Suppressor macrophage (primary cell): ENCODE data around the gene BIRC6.
A peak's percentile ranks its signal among the peaks of the same experiment; 100 is the strongest.
"Not testable (repeated sequence)": the region's sequence is repeated elsewhere in the genome, so short reads cannot be mapped to it uniquely, and the experiment has no call there.

Experiments used
- DNase-seq, 4 experiments: peaks; one replicate each; pipeline ENCODE4 v3.0.0-alpha.2; 2020 to 2022
- total RNA-seq, 17 experiments: gene quantifications; one replicate each; lab custom pipeline; 2026; ENCODE audit warnings: mixed read lengths in 6 of 17, inconsistent platforms in 3 of 17; lab: John Stamatoyannopoulos, UW

BIRC6 gene
- total RNA-seq, result 175 to 539 (median 389) reads per million in 17 experiments

- peak; percentile 99 to 100 (median 99) for DNase-seq
Measured at GRCh38 chr2:32356681-32357317, at the start of gene BIRC6. Gene BIRC6, plus strand, starts transcription at chr2:32357023. Its CDS starts 139 bp downstream, at chr2:32357162.

GRCh38 chr2:32310577-32310976 lies 46.2 kb upstream of the BIRC6 start:
- no peak for DNase-seq

DNA sequence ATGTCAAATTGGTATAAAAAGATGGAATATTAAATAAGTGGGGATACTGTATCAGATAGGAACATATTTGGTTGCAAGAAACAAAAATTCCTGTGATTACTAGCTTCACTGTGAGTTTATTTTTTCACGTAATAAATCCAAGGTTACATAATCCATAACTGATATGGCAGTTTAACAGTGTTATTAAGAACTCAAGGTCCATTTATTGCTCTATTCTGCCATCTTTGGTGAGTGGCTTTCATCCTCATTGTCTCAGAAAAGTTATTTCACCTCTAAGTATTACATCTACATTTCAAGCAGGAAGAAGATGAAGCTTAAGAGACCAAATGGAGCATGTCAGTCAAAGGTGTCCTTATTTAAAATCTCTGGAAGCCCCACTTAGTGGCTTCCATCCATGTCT lies 41.9 kb upstream of the BIRC6 start:
- DNase-seq, result no peak

DNA sequence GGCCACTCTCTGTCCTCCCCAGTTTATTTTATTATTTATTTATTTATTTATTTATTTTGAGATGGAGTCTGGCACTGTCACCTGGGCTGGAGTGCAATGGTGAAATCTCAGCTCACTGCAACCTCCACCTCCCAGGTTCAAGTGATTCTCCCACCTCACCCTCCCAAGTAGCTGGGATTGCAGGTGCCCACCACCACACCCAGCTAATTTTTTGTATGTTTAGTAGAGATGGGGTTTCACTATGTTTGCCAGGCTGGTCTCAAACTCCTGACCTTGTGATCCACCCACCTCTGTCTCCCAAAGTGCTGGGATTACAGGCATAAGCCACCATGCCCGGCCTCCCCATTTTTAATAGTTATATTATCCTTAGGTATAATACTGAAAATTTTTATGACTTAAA lies 28.1 kb upstream of the BIRC6 start:
- DNase-seq, result not testable (repeated sequence)

DNA sequence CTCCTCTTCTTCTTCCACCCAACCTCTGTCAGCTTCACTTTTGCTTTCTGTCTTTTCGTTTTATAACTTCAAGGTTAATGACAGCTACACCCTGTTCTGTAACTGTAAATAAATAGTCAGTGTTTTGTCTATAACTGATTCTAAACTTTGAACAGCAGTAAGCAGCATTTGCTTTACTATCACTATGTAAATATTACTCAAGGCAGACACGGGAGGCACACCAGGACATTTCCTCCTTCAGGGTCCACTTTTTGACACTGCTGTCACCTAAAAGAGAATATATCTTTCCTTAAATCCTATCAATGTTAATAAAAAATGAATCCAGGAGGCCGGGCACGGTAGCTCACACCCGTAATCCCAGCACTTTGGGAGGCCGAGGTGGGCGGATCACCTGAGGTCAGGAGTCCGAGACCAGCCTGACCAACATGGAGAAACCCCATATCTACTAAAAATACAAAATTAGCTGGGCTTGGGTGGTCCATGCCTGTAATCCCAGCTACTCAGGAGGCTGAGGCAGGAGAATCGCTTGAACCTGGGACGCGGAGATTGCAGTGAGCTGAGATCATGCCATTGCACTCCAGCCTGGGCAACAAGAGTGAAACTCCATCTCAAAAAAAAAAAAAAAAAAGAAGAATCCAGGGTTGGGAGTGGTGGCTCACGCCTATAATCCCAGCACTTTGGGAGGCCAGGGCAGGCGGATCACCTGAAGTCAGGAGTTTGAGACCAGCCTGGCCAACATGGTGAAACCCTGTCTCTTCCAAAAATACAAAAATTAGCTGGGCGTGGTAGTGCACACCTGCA lies 27.4 kb upstream of the BIRC6 start:
- not testable (repeated sequence) for DNase-seq

DNA sequence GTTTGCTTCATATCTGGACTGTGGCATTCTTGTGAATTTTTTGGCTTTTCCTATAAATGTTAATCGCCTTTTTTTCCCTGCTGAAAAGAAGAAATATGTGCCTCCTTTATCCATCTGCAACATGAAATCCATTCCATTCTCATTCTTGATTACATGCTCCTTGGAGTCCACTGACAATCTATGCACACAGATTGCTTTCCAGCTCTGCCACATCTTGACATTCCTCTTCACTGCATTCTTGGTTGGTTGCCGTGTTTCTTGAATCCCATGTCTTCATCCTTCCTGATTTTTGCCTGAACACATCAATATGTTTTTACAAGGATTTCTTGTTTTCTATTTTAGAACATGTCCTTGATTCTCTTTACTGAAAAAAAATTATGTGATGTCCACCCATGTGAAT lies 26.7 kb upstream of the BIRC6 start:
- DNase-seq, result no peak

DNA sequence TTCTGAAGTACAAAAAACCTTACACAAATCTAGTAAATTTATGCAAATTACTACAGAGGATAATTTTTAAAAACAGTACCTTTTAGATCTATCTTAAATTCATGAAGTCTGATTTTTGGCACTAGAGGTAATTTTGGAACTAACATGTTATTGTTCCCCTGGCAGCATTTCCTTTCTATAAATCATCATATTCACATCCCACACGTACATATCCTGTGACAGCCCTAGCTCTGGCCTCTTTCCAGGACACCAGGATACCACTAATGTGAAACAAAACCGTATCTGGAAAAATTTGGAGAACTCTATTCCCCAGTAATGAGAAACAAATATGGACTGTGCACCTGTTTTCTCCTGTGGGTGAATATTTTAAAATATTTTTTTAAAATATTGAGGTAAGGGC lies 14.0 kb upstream of the BIRC6 start:
- peak in 1 of 4 experiments; percentile 6 for DNase-seq

GRCh38 chr2:32350797-32351196 lies 6.0 kb upstream of the BIRC6 start:
- not testable (repeated sequence) for DNase-seq

GRCh38 chr2:32355976-32356680 lies 695 bp upstream of the BIRC6 start:
- no peak for DNase-seq

GRCh38 chr2:32357318-32358110 lies 691 bp downstream of the BIRC6 start:
- DNase-seq, result peak; percentile 23 to 56 (median 42)

DNA sequence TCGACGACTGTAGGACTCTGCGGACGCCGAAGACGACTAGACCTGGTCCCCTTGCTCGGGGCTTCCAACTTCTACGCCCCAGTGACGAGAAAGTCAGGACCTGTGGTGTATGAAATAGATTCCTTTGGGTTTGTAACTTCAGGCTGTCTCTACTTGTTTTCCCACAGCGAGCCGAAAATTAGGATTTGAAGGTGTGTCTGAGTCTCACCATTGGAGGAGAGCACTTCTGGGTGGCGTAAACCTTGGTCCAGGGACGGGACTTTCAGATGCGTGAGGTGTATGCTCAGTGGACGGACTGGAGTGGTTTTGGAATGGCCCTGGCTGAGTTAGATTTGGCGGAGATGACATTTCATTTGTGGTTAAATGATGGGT lies 1.3 kb downstream of the BIRC6 start:
- DNase-seq, result peak in 2 of 4 experiments; percentile 6 to 14

DNA sequence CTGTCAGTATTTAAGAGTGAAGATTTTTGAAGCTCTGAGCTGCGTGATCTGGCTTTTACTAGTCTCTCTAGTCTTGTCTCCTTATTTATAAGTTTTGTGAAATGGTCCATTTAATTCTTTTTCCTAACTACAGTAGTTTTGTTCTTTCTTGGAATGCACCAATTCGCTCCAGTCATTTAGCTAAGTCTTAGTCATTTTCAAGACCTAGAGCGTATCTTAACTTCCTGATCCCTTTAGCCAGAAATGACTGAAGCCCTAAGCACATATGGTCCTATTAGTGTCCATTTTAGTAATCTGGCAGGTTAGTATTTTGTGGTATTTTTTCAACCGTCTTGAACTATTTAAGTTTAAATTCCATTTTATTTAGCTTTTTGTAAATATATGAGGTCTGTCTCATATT lies 3.6 kb downstream of the BIRC6 start:
- DNase-seq, result peak in 2 of 4 experiments; percentile 11 to 29

DNA sequence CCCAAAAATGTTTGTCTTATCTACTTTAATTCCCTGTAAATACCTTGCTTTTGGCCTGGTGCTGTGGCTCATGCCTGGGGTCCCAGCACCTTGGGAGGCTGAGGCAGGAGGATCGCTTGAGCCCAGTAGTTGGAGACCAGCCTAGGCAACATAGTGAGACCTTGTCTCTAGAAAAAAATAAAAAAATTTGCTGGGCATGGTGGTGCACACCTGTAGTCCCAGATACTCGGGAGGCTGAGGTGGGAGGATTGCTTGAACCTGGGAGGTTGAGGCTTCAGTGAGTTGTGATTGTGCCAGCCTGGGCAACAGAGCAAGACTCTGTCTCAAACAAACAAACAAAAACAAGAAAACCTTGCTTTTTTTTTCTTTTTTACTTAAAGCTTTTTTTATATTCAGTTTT lies 6.2 kb downstream of the BIRC6 start:
- not testable (repeated sequence) for DNase-seq

- DNase-seq, result no peak
Measured at GRCh38 chr2:32363597-32363996, 6.8 kb downstream of the BIRC6 start.

- DNase-seq, result not testable (repeated sequence)
Measured at GRCh38 chr2:32364290-32364689, 7.5 kb downstream of the BIRC6 start.

DNA sequence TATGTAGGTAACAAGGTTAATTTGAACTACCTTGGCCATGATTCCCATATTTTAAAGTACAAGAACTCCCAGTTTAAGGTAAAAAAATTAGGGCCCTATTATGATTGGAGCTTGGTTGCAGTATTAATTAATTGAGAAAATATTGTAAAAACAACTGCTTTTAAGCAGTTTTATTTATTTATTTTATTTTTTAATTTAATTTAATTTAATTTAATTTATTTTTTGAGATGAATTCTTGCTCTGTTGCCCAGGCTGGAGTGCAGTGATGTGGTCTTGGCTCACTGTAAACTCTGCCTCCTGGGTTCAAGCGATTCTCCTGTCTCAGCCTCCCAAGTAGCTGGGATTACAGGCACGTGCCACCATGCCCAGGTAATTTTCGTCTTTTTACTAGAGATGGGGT lies 8.9 kb downstream of the BIRC6 start:
- not testable (repeated sequence) for DNase-seq

DNA sequence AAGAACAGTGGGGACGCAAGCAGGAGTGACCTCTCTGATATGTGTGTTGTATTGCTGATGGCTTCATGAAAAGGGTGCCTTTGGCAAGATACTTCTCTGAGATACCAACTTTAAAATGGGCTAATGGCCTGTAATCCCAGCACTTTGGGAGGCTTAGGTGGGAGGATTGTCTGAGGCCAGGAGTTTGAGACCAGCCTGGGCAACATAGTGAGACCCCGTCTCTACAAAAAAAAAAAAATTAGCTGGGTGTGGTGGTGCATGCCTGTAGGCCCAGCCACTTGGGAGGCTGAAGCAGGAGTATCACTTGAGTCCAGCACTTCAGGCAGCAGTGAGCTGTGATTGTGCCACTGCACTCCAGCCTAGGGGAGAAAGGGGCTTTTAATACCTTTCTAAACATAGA lies 9.8 kb downstream of the BIRC6 start:
- no peak for DNase-seq

DNA sequence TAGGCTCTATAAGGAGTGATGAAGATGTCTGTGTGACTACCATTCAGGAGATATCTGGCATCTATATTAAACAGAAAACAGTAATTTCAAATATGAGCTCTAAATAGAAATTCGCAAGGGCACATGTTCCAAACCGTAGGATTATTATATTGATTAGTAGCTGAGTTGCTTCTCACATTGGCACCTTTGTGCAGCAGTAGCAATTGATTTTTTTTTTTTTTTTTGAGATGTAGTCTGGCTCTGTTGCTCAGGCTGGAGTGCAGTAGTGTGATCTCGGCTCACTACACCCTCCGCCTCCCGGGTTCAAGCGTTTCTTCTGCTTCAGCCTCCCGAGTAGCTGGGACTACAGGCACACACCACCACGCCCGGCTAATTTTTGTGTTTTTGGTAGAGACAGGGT lies 12.4 kb downstream of the BIRC6 start:
- DNase-seq, result no peak

- DNase-seq, result not testable (repeated sequence)
Measured at GRCh38 chr2:32370942-32371341, 14.1 kb downstream of the BIRC6 start.

DNA sequence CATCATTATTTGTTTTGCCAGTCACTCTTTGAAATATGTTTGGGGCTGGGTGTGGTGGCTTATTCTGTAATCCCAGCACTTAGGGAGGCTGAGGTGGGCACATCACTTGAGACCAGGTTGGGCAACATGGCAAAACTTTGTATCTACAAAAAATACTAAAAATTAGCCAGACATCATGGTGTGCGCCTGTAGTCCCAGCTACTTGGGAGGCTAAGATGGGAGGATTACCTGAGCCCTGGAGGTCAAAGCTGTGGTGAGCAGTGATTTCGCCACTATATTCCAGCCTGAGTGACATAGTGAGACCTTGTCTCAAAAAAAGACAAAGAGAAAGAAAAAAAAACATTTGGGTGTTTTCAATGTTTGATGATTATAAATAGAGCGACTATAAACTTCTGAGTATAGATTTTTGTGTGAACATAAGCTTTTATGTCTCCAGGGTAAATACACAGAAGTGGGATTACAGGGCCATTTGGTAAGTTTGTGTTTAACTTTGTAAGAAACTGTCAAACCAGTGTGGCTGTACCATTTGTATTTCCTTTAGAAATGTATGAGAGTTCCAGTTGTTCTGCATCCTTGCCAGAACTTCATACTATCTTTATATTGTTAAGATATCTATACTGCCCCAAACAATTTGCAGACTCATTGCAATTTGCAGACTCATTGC lies 15.8 kb downstream of the BIRC6 start:
- DNase-seq, result no peak

GRCh38 chr2:32375228-32375892 lies 18.5 kb downstream of the BIRC6 start:
- DNase-seq, result no peak
